Right lung (tissue), 5 donors: Measurements from ENCODE around the gene MAP3K10. TPM values are rescaled to one million over a fixed set of nuclear protein-coding genes. Genes with fewer than 3 reads are reported as not detected.

Experiments used
- DNase-seq, 2 donors: peaks; one replicate each; pipeline ENCODE4 v3.0.0-alpha.2; 2013
- polyA plus RNA-seq, 5 donors: library from polyadenylated mRNA; unstranded; fragments of 120-200 nt; gene quantifications; one replicate each; pipeline versions ENCODE4 v1.2.1 to v1.2.3, GENCODE V29; 2013; ENCODE audit warnings: inconsistent platforms in 1 of 5, low replicate concordance in 1 of 5; ENCODE audit not compliant: insufficient read length in 5 of 5, insufficient read depth in 1 of 5

Gene MAP3K10
- polyA plus RNA-seq, 5 donors, result 8.4 to 16.9 (median 12.1) TPM

GRCh38 chr19:40249781-40250180, 58.6 kb downstream of the MAP3K10 start:
- no peak for DNase-seq

GRCh38 chr19:40251244-40251643, 60.0 kb downstream of the MAP3K10 start:
- no peak for DNase-seq

- DNase-seq, result no peak
Measured at GRCh38 chr19:40251991-40252390, 60.8 kb downstream of the MAP3K10 start.

DNA sequence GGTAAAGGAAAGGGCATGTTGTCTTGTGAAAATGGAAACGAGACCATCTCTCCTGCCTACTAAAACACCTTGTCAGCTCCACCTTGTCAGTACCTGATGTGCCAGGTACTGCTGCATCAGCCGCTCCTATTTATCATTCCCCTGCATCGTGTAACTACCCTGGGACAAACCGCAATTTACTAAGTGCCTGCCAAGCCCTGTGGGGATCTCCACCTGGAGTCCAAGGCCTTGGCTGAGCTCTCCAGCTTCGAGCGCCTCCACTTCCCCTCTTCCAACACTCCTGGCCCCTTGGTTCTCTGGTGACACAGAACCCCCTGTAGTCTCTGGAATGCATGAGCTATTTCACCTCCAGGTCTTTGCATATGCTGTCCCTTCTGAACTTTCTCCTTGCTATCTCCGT, 61.2 kb downstream of the MAP3K10 start:
- no peak for DNase-seq

GRCh38 chr19:40253611-40254092, 62.4 kb downstream of the MAP3K10 start:
- DNase-seq, result no peak

- DNase-seq, result no peak
Measured at GRCh38 chr19:40254714-40255418, 63.6 kb downstream of the MAP3K10 start.

DNA sequence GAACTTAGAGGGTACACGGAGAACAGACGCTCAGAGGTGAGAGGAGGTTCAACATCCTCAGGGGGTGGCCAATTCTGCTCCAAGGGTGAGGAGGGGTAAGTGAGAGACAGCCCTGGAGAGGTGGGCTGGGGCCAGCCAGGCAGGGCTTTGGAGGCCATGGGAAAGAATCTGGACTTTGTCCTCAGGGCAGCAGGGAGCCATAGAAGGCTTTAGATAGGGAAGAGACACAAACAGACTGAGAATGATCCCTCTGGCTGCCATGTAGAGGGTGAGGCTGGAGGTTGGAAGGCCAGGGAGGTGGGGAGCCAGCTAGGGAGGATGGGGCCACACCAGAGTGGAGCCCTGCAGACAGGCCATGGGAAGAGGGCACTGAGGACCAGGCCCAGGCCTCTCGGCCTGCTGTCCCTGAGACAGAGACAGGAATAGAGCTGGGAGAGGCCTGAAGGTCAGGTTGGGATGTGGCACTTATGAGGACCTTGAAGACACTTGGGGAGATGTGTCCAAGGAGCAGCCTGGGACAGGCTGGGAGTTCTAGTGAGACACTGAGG, 64.5 kb downstream of the MAP3K10 start:
- DNase-seq, result no peak

DNA sequence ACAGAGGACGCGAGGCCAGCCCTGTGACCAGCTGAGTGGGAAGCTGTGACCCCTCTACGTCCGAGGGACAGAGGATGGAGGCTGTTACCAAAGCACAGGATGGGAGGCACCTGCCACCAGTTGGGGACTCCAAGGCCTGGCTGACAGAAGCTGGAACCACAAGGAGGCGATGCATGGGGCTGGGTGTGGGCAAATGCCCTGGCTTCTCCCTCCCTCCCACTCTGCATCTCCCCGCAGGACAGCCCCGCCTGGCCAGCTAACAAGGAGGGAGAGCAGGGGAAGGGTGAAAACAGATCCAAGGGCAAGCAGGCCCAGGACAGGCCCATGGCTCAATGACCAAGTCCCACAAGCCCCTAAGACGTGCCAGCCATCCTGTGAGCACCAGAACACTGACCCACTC, 65.3 kb downstream of the MAP3K10 start:
- no peak for DNase-seq

- DNase-seq, result no peak
Measured at GRCh38 chr19:40257096-40257517, 65.9 kb downstream of the MAP3K10 start.

DNA sequence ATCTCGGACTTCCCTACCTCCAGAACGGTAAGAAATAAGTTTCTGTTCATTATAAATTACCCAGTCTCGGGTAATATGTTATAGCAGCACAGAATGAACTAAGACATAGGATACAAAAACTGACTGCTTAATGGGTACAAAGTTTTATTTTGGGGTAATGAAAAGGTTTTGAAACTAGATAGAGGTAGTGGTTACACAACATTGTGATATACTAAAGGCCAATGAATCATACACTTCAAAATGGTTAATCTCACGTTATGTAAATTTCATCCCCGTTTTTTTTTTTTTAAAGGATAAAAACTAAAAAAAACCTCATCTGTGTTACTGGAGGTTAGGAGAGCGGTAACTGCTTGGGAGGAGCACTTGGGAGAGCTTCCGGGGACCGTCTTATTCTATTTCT, 70.4 kb downstream of the MAP3K10 start:
- DNase-seq, result no peak

- no peak for DNase-seq
Measured at GRCh38 chr19:40262422-40262821, 71.2 kb downstream of the MAP3K10 start.

DNA sequence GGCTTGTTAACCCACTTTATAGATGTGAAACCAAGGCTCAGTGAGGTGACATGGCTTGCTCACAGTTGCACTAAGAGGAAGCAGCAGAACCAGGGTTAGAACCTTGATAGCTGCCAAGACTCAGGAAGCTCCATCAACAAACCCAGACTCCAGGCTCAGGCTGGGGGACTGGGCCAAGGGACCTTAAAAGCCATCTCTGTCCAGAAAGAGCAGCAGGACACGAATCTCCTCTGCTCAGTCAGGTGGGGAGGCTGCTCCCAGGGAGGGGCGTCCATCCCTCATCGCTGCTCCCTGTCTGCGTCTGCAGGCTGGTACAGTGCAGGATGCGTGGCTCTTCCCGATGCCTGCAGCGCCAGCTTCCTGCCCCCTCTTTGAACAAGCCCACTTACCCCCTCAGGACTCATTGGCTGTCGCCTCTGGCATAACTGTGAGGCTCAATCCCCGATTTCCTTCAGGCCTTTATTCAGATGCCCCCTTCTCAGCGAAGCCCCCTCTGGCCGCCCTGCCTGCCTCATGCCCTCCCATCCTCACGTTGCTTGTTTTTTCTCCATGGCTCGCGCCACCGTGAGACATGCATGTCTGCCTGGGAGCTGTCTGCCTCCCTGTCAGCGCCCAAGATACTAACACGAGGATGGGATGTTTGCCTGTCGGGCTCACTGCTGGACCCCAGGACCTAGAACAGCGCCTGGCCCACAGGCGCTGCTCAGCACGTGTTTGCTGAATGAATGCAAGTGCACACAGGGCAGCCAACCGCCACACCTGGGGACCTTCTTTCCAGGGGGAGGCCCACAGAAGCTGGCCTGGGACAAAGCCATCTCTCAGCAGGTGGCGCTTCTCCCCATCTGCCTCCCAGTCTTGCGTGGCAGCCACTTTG, 72.5 kb downstream of the MAP3K10 start:
- no peak for DNase-seq

DNA sequence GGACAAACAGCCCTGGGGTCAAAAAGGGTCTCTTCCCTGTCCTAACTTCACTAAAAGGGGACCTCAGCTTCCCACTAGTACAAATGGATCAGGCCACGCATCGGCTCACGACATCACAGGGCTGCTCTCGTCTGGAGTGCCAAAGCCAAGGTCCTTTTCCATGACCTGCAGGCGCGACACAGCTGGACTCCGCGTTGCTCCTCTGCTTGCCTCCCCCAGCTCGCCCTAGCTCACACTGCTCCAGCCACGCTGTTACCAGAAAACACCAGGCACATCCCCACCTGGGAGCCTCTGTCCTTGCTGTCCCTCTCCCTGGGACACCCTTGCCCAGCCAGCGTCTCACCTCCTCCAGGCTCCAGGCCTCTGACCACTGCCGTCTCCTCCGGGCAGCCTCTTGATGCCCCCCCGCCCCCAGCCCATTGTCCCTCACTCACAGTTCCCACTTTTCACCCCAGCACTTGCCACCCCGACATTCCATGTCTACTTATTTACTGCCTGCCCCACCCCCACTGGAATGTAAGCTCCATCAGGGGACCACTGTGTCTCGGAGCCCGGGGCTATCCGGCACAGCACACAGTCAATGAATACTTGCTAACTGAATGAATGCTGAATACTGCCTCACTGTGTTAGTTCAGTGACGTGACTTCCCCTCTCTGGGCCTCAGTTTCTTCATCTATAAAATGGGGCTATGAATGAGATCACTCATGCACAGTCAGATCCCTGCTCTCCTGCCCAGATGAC, 73.3 kb downstream of the MAP3K10 start:
- DNase-seq, result no peak

Other genes starting within 250 kb of the MAP3K10 start
- gene PSMC4, start 220.3 kb upstream of the MAP3K10 start, polyA plus RNA-seq, result 10 to 100 TPM; 49.7 to 72.4 (median 52.7) TPM
- 10 to 100 TPM in 1 of 5 donors, 1 to 10 TPM in 4; 4.9 to 11.4 (median 8.2) TPM for gene ZNF546, start 194.4 kb upstream of the MAP3K10 start, polyA plus RNA-seq
- gene ZNF780B, start 135.2 kb upstream of the MAP3K10 start, polyA plus RNA-seq, result 10 to 100 TPM; 15.5 to 40.6 (median 34.7) TPM
- 10 to 100 TPM; 11.3 to 17.7 (median 16.4) TPM for gene ZNF780A, start 100.5 kb upstream of the MAP3K10 start, polyA plus RNA-seq
- gene TTC9B, start 27.0 kb downstream of the MAP3K10 start, polyA plus RNA-seq, result under 1 TPM in 3 of 5 donors, not detected in 2; 0.12 to 0.31 (median 0.17) TPM
- under 1 TPM; 0.25 to 0.78 (median 0.50) TPM for gene CCNP, start 35.3 kb downstream of the MAP3K10 start, polyA plus RNA-seq
- gene AKT2, start 93.9 kb downstream of the MAP3K10 start, polyA plus RNA-seq, result 100 to 1,000 TPM; 126 to 177 (median 173) TPM
- 10 to 100 TPM; 10.1 to 19.1 (median 10.9) TPM for gene C19orf47, start 157.0 kb downstream of the MAP3K10 start, polyA plus RNA-seq
- 100 to 1,000 TPM; 247 to 495 (median 342) TPM for gene PLD3, start 157.3 kb downstream of the MAP3K10 start, polyA plus RNA-seq
- gene HIPK4, start 198.8 kb downstream of the MAP3K10 start, polyA plus RNA-seq, result under 1 TPM; 0.09 to 0.42 (median 0.18) TPM
- gene PRX, start 222.0 kb downstream of the MAP3K10 start, polyA plus RNA-seq, result 10 to 100 TPM in 4 of 5 donors, 1 to 10 TPM in 1; 9.7 to 17.2 (median 11.0) TPM
- 1 to 10 TPM; 4.2 to 9.0 (median 6.1) TPM for gene SERTAD1, start 234.6 kb downstream of the MAP3K10 start, polyA plus RNA-seq